Esophagus squamous epithelium (tissue), 4 donors: ENCODE measurements around the gene A3GALT2.

Experiments used
- CTCF ChIP-seq, 6 experiments: fragments of 450-650 bp in 4 of 6; fragments of 200-600 bp in 2 of 6; sonication (generic) in 2 of 6; IDR thresholded peaks; one replicate each; pipeline ENCODE4 v1.5.1; 2016 to 2019; ENCODE audit warnings: antibody characterized with exemption in 6 of 6, mild to moderate bottlenecking in 4 of 6, moderate library complexity in 4 of 6
- POLR2A ChIP-seq, 4 donors: fragments of 450-650 bp; IDR thresholded peaks; one replicate each; pipeline ENCODE4 v1.6.1; 2017; ENCODE audit warnings: antibody characterized with exemption in 4 of 4, mild to moderate bottlenecking in 4 of 4, moderate library complexity in 3 of 4

GRCh38 chr1:33341190-33341589 is 20.3 kb upstream of the A3GALT2 start:
- TF ChIP-seq POLR2A (IDR thresholded peaks at IDR 0.05) = no peak
- TF ChIP-seq CTCF (IDR thresholded peaks at IDR 0.05) = no peak
